OCI-LY3 (cell line): ENCODE data around the gene ALOX12B.

Experiments
- H2AFZ ChIP-seq: fragments of 200-600, 300-600 bp; shearing (Covaris generic); 2 replicates; pipeline ENCODE4 v1.6.0; 2014; ENCODE audit warnings: antibody characterized with exemption, low read depth, low read length
- H3K27ac ChIP-seq: fragments of 200-600, 300-600 bp; sonication (generic); 2 replicates; pipeline ENCODE4 v1.5.1; 2014; ENCODE audit warnings: mild to moderate bottlenecking, low read length, moderate library complexity, mixed read lengths
- H3K27me3 ChIP-seq: fragments of 200-600, 300-600 bp; sonication (generic); 2 replicates; pipeline ENCODE4 v1.6.1; 2014; ENCODE audit warnings: low read depth, low read length, mixed read lengths
- H3K36me3 ChIP-seq: fragments of 200-600, 300-600 bp; sonication (generic); replicated peaks from 2 replicates; pipeline ENCODE3; 2014; ENCODE audit warnings: low read depth, low read length, mixed read lengths
- H3K4me1 ChIP-seq: fragments of 300-600, 200-600 bp; sonication (generic); 2 replicates; pipeline ENCODE4 v1.6.1; 2014; ENCODE audit warnings: low read length, mixed read lengths
- H3K4me2 ChIP-seq: fragments of 200-600, 300-600 bp; sonication (generic); 2 replicates; pipeline ENCODE4 v1.6.1; 2014; ENCODE audit warnings: low read length, mixed read lengths
- H3K4me3 ChIP-seq: fragments of 300-600, 200-600 bp; sonication (generic); 2 replicates; pipeline ENCODE4 v1.5.1; 2014; ENCODE audit warnings: antibody characterized with exemption, mild to moderate bottlenecking, low read length, moderate library complexity
- H3K79me2 ChIP-seq: fragments of 300-600, 200-600 bp; shearing (Covaris generic); 2 replicates; pipeline ENCODE4 v1.6.1; 2014; ENCODE audit warnings: mild to moderate bottlenecking, low read length, mixed read lengths
- H3K9ac ChIP-seq: fragments of 300-600, 200-600 bp; shearing (Covaris generic); 2 replicates; pipeline ENCODE4 v1.6.0; 2014; ENCODE audit warnings: mild to moderate bottlenecking, low read length, moderate library complexity
- H3K9me3 ChIP-seq: fragments of 200-600, 300-600 bp; shearing (Covaris generic); 2 replicates; pipeline ENCODE4 v1.6.1; 2014; ENCODE audit warnings: low read length, mixed read lengths; ENCODE audit not compliant: insufficient read depth
- H4K20me1 ChIP-seq: fragments of 200-600, 300-600 bp; sonication (generic); 2 replicates; pipeline ENCODE4 v1.6.1; 2016; ENCODE audit warnings: low read length, mixed read lengths; ENCODE audit not compliant: insufficient read depth
- CTCF ChIP-seq: fragments of 200-600, 300-600 bp; sonication (generic); IDR thresholded peaks from 2 replicates; pipeline ENCODE4 v1.5.1; 2014; ENCODE audit warnings: antibody characterized with exemption, low read length, low read depth
- EZH2phosphoT487 ChIP-seq: fragments of 200-600 bp; shearing (Covaris generic); IDR thresholded peaks from 2 replicates; pipeline ENCODE4 v1.6.1; 2018; ENCODE audit warnings: antibody characterized with exemption, mixed run types, low read depth

Gene ALOX12B

GRCh38 chr17:8104911-8105310 is 17.4 kb upstream of the ALOX12B start:
- no peak for TF ChIP-seq CTCF
- no peak for TF ChIP-seq EZH2phosphoT487
- H3K4me2 ChIP-seq = no peak overlapping the region
- no peaks in the 10 kb centered on the region for H3K27me3 ChIP-seq
- no peak overlapping the region for H2AFZ ChIP-seq
- H3K27ac ChIP-seq = no peak overlapping the region
- H3K79me2 ChIP-seq = no peaks in the 10 kb centered on the region
- no peak overlapping the region for H3K4me3 ChIP-seq
- no peaks in the 10 kb centered on the region for H3K4me1 ChIP-seq
- no peaks in the 10 kb centered on the region for H3K36me3 ChIP-seq
- no peak overlapping the region for H3K9ac ChIP-seq
- no peaks in the 10 kb centered on the region for H4K20me1 ChIP-seq
- no peaks in the 10 kb centered on the region for H3K9me3 ChIP-seq

- H3K27ac ChIP-seq = no peak overlapping the region
- no peak for TF ChIP-seq CTCF
- no peak for TF ChIP-seq EZH2phosphoT487
- H3K9ac ChIP-seq = no peak overlapping the region
- H3K79me2 ChIP-seq = no peaks in the 10 kb centered on the region
- no peaks in the 10 kb centered on the region for H3K4me1 ChIP-seq
- H4K20me1 ChIP-seq = no peaks in the 10 kb centered on the region
- H2AFZ ChIP-seq = no peak overlapping the region
- no peaks in the 10 kb centered on the region for H3K36me3 ChIP-seq
- no peaks in the 10 kb centered on the region for H3K9me3 ChIP-seq
- H3K27me3 ChIP-seq = no peaks in the 10 kb centered on the region
- no peak overlapping the region for H3K4me3 ChIP-seq
- H3K4me2 ChIP-seq = no peak overlapping the region
These were observed 16.0 kb upstream of the ALOX12B start for GRCh38 chr17:8103549-8103948.

GRCh38 chr17:8101721-8102120 is 14.2 kb upstream of the ALOX12B start:
- Histone ChIP-seq H2AFZ (no peak overlapping the region), H3K9me3 (no peaks in the 10 kb centered on the region), H3K4me3 (no peak overlapping the region), H3K4me2 (no peak overlapping the region), H3K9ac (no peak overlapping the region), H4K20me1 (no peaks in the 10 kb centered on the region), H3K4me1 (no peaks in the 10 kb centered on the region), H3K36me3 (no peaks in the 10 kb centered on the region), H3K27me3 (no peaks in the 10 kb centered on the region), H3K79me2 (no peaks in the 10 kb centered on the region), H3K27ac (no peak overlapping the region)
- TF ChIP-seq CTCF = no peak
- no peak for TF ChIP-seq EZH2phosphoT487

GRCh38 chr17:8100763-8101162 is 13.2 kb upstream of the ALOX12B start:
- TF ChIP-seq CTCF (no peak), EZH2phosphoT487 (no peak)
- Histone ChIP-seq H3K9me3 (no peaks in the 10 kb centered on the region), H3K9ac (no peak overlapping the region), H3K27me3 (no peaks in the 10 kb centered on the region), H4K20me1 (no peaks in the 10 kb centered on the region), H3K4me2 (no peak overlapping the region), H2AFZ (no peak overlapping the region), H3K27ac (no peak overlapping the region), H3K79me2 (no peaks in the 10 kb centered on the region), H3K4me1 (no peaks in the 10 kb centered on the region), H3K4me3 (no peak overlapping the region), H3K36me3 (no peaks in the 10 kb centered on the region)
